Measurements from ENCODE around the gene CACNA1S. TPM values are rescaled to one million over a fixed set of nuclear protein-coding genes. Genes with fewer than 3 reads are reported as not detected.

CACNA1S gene
- polyA plus RNA-seq, 1 of the 3 experiments (the other 2 are of a cell fraction), result not detected

DNA sequence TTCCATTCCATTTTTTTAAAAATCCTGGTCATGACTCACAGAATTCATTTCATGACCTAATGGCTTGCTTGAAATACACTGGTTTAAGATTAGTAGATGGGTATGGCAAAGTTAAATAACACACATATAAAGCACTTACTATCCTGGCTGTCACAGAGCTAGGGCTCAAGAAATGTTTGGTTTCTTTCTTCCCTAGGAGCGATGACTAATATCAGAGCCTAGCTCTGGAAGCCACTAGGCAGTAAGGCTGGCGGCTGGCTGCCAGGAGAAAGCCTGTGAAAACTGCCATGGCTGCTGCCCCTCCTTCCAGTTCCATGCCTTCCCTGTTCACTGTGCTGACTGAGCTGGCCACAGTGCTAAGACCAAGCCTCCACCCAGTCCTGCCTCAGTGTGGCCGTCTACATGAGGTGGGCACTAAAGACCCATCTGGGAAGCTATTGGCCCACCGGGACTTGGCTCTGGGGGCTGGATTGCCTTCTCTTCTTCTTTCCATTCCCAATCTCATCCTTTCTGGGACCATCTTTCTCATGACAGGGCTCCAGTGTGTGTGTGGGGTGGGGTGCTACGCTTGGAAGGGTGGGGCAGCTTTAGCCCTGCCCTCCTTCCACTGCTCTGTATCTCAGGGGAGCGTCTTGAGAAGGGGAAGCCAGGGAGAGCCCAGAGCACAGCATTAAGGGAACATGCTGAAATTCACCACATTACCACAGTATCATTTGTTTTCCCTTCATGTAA is 25.5 kb upstream of the CACNA1S start:
- Histone ChIP-seq H4K20me1 (ENCODE audit: insufficient read depth) (peaks cover 9% of the 10 kb centered on the region; the same call in 1 of the 2 replicates), H2AFZ (ENCODE audit: low read depth) (no peak overlapping the region), H3K9me2 (no peaks in the 10 kb centered on the region), H3K79me2 (ENCODE audit: insufficient read depth) (no peaks in the 10 kb centered on the region), H3K4me2 (peak overlapping the region; percentile 44; the same call in 1 of the 2 replicates), H3K36me3 (replicated peaks in 1 of 2; ENCODE audit: control insufficient read depth in 1 of 2, insufficient read depth in 2 of 2, low read length in 1 of 2) (peaks cover 8 to 69% of the 10 kb centered on the region in 2 experiments), H3K4me1 (ENCODE audit: control insufficient read depth in 1 of 2, insufficient read depth in 2 of 2, low read depth in 1 of 2, low read length in 1 of 2) (peaks cover 19 to 21% of the 10 kb centered on the region in 2 experiments; a peak in 2 of 4 replicates), H3K27ac (ENCODE audit: low read depth in 2 of 2, low read length in 1 of 2) (peak overlapping the region in 1 of 2 experiments; percentile 76; a peak in 2 of 4 replicates), H3K27me3 (ENCODE audit: insufficient read depth) (no peaks in the 10 kb centered on the region), H3K9ac (no peak overlapping the region), H3K9me3 (no peaks in the 10 kb centered on the region), H3K4me3 (ENCODE audit: low read depth in 2 of 2, low read length in 1 of 2) (no peak overlapping the region; a peak in 1 of 4 replicates), H3F3A (replicated peaks; ENCODE audit: insufficient read depth) (peaks cover 19% of the 10 kb centered on the region)
- ChIA-PET POLR2A (interaction anchor here (0.9 kb wide), 1 partner anchor 16 kb away, joined by 3 read pairs; the partner anchor contains the start of gene TMEM9), CTCF (interaction anchor here (0.8 to 2.0 kb wide), 6 partner anchors 11 to 375 kb away, joined by 3 to 13 read pairs (median 4); partner anchors contain the start of gene TMEM9)
- TF ChIP-seq MEF2A (IDR thresholded peaks at IDR 0.05; ENCODE audit: borderline replicate concordance, low read depth) (no peak), RCOR1 (IDR thresholded peaks at IDR 0.05; ENCODE audit: low read length) (no peak), TEAD4 (IDR thresholded peaks at IDR 0.05; ENCODE audit: borderline replicate concordance, insufficient read depth) (no peak), PBX3 (IDR thresholded peaks at IDR 0.05) (no peak), CTCF (IDR thresholded peaks at IDR 0.05) (no peak), EP300 (IDR thresholded peaks at IDR 0.05; ENCODE audit: borderline replicate concordance in 1 of 2, low read depth in 1 of 2, low read length in 1 of 2) (no peak), FOXM1 (IDR thresholded peaks at IDR 0.05; ENCODE audit: low read depth) (no peak), SMC3 (IDR thresholded peaks at IDR 0.05; ENCODE audit: low read depth, low read length) (no peak), ZBTB33 (IDR thresholded peaks at IDR 0.05; ENCODE audit: borderline replicate concordance, low read depth) (no peak), TCF12 (IDR thresholded peaks at IDR 0.05) (peak; percentile 39; the same call in 1 of the 2 replicates), EZH2phosphoT487 (IDR thresholded peaks at IDR 0.05; ENCODE audit: borderline replicate concordance, low read depth) (no peak), CHD2 (IDR thresholded peaks at IDR 0.05; ENCODE audit: low read length, partially characterized antibody) (no peak), FOSL2 (IDR thresholded peaks at IDR 0.05; ENCODE audit: borderline replicate concordance, low read depth) (peak; percentile 65), NFIC (IDR thresholded peaks at IDR 0.05; ENCODE audit: borderline replicate concordance) (peak; percentile 61; the same call in 1 of the 2 replicates), POLR2AphosphoS5 (IDR thresholded peaks at IDR 0.05; ENCODE audit: low read depth, low read length) (no peak), FOXJ3 (CRISPR knock-in tag; IDR thresholded peaks at IDR 0.05) (no peak), ELF1 (IDR thresholded peaks at IDR 0.05) (no peak), JUND (IDR thresholded peaks at IDR 0.05) (0 out of 2 replicates have a peak, but pooled peaks have one; percentile 30)
- TF ChIP-seq, protein P1, sequence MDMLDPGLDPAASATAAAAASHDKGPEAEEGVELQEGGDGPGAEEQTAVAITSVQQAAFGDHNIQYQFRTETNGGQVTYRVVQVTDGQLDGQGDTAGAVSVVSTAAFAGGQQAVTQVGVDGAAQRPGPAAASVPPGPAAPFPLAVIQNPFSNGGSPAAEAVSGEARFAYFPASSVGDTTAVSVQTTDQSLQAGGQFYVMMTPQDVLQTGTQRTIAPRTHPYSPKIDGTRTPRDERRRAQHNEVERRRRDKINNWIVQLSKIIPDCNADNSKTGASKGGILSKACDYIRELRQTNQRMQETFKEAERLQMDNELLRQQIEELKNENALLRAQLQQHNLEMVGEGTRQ (IDR thresholded peaks at IDR 0.05; ENCODE audit: borderline replicate concordance, low read depth, low read length), result no peak
- TF ChIP-seq, protein P2, sequence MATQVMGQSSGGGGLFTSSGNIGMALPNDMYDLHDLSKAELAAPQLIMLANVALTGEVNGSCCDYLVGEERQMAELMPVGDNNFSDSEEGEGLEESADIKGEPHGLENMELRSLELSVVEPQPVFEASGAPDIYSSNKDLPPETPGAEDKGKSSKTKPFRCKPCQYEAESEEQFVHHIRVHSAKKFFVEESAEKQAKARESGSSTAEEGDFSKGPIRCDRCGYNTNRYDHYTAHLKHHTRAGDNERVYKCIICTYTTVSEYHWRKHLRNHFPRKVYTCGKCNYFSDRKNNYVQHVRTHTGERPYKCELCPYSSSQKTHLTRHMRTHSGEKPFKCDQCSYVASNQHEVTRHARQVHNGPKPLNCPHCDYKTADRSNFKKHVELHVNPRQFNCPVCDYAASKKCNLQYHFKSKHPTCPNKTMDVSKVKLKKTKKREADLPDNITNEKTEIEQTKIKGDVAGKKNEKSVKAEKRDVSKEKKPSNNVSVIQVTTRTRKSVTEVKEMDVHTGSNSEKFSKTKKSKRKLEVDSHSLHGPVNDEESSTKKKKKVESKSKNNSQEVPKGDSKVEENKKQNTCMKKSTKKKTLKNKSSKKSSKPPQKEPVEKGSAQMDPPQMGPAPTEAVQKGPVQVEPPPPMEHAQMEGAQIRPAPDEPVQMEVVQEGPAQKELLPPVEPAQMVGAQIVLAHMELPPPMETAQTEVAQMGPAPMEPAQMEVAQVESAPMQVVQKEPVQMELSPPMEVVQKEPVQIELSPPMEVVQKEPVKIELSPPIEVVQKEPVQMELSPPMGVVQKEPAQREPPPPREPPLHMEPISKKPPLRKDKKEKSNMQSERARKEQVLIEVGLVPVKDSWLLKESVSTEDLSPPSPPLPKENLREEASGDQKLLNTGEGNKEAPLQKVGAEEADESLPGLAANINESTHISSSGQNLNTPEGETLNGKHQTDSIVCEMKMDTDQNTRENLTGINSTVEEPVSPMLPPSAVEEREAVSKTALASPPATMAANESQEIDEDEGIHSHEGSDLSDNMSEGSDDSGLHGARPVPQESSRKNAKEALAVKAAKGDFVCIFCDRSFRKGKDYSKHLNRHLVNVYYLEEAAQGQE (IDR thresholded peaks at IDR 0.05; ENCODE audit: low read depth, low read length), result 0 out of 2 replicates have a peak, but pooled peaks have one; percentile 27
- TF ChIP-seq, protein P3, sequence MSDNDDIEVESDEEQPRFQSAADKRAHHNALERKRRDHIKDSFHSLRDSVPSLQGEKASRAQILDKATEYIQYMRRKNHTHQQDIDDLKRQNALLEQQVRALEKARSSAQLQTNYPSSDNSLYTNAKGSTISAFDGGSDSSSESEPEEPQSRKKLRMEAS (IDR thresholded peaks at IDR 0.05; ENCODE audit: low read depth), result 0 out of 2 replicates have a peak, but pooled peaks have one; percentile 20
- DNase-seq, result no peak
- WGBS (ENCODE audit: low lambda C conversion rate), result 64% methylated on average over 6 of the region's 6 CpGs

Data from SK-N-SH (cell line).